ENCODE data around the gene DCAKD. TPM values are rescaled to one million over a fixed set of nuclear protein-coding genes. Genes with fewer than 3 reads are reported as not detected.

The DCAKD gene
- polyA plus RNA-seq, 4 donors: 42.4 to 58.4 (median 53.4) TPM

GRCh38 chr17:44977814-44978550, 73.5 kb downstream of the DCAKD start:
- DNase-seq (ENCODE audit: low read depth in 4 of 4, low spot score in 3 of 4): no peak

GRCh38 chr17:44977065-44977464, 74.4 kb downstream of the DCAKD start:
- DNase-seq (ENCODE audit: low read depth in 4 of 4, low spot score in 3 of 4): no peak

DNA sequence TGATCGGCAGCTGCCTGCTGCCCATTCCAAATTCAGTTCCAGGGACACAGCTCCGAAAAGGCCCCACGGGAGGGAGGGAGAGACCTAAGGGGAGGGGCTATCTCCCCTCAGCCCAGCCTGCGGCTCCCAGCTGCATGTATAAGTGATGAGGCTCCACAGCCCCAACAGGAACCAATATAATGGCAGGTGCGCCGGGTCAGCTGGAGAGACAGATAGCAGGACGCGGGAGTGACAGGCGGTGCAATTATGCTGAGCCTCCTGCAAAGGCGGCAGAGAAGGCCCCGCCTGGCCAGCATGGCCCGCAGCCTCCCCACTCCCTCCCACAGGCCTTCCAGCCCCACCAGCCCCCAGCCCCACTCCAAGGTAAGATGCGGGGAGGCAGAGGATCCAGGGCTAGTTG, 75.2 kb downstream of the DCAKD start:
- no peak for DNase-seq (ENCODE audit: low read depth in 4 of 4, low spot score in 3 of 4)

Other genes with a start within 250 kb of the DCAKD start
- 10 to 100 TPM; 23.7 to 32.4 (median 25.0) TPM for gene GJC1, start 221.3 kb downstream of the DCAKD start, polyA plus RNA-seq (ENCODE audit: insufficient read length in 4 of 4)
- gene HIGD1B, start 203.7 kb downstream of the DCAKD start, polyA plus RNA-seq (ENCODE audit: insufficient read length in 4 of 4): 1 to 10 TPM; 1.1 to 2.1 (median 1.2) TPM
- gene EFTUD2, start 152.2 kb downstream of the DCAKD start, polyA plus RNA-seq (ENCODE audit: insufficient read length in 4 of 4): 100 to 1,000 TPM in 3 of 4 donors, 10 to 100 TPM in 1; 79.4 to 119 (median 110) TPM
- gene GFAP, start 136.1 kb downstream of the DCAKD start, polyA plus RNA-seq (ENCODE audit: insufficient read length in 4 of 4): 1 to 10 TPM in 1 of 4 donors, under 1 TPM in 3; 0.35 to 1.3 (median 0.67) TPM
- 10 to 100 TPM in 3 of 4 donors, 1 to 10 TPM in 1; 9.9 to 18.8 (median 12.4) TPM for gene KIF18B, start 103.9 kb downstream of the DCAKD start, polyA plus RNA-seq (ENCODE audit: insufficient read length in 4 of 4)
- gene C1QL1, start 83.3 kb downstream of the DCAKD start, polyA plus RNA-seq (ENCODE audit: insufficient read length in 4 of 4): 1 to 10 TPM; 1.7 to 3.6 (median 2.2) TPM
- gene NMT1, start 9.7 kb upstream of the DCAKD start, polyA plus RNA-seq (ENCODE audit: insufficient read length in 4 of 4): 10 to 100 TPM; 53.6 to 83.3 (median 65.3) TPM
- gene PLCD3, start 80.9 kb upstream of the DCAKD start, polyA plus RNA-seq (ENCODE audit: insufficient read length in 4 of 4): 100 to 1,000 TPM in 1 of 4 donors, 10 to 100 TPM in 3; 25.8 to 106 (median 30.2) TPM
- 10 to 100 TPM in 3 of 4 donors, 1 to 10 TPM in 1; 9.3 to 19.2 (median 11.4) TPM for gene ACBD4, start 84.1 kb upstream of the DCAKD start, polyA plus RNA-seq (ENCODE audit: insufficient read length in 4 of 4)
- 10 to 100 TPM; 32.8 to 46.1 (median 41.2) TPM for gene HEXIM1, start 96.8 kb upstream of the DCAKD start, polyA plus RNA-seq (ENCODE audit: insufficient read length in 4 of 4)
- 10 to 100 TPM in 3 of 4 donors, 1 to 10 TPM in 1; 8.7 to 19.3 (median 10.5) TPM for gene HEXIM2, start 110.2 kb upstream of the DCAKD start, polyA plus RNA-seq (ENCODE audit: insufficient read length in 4 of 4)
- 1 to 10 TPM; 5.7 to 7.7 (median 6.5) TPM for gene FMNL1, start 170.3 kb upstream of the DCAKD start, polyA plus RNA-seq (ENCODE audit: insufficient read length in 4 of 4)
- gene SPATA32, start 210.5 kb upstream of the DCAKD start, polyA plus RNA-seq (ENCODE audit: insufficient read length in 4 of 4): under 1 TPM; 0.09 to 0.41 (median 0.17) TPM